GM12801 (cell line): Measurements from ENCODE around the gene GRIK2.

Experiments
- TF ChIP-seq, protein P1 (sequence below): IDR thresholded peaks from one replicate; pipeline ENCODE4 v1.5.1; 2011; ENCODE audit warnings: control low read depth; ENCODE audit not compliant: insufficient read length; ENCODE audit errors: extremely low read depth

GRIK2 gene

DNA sequence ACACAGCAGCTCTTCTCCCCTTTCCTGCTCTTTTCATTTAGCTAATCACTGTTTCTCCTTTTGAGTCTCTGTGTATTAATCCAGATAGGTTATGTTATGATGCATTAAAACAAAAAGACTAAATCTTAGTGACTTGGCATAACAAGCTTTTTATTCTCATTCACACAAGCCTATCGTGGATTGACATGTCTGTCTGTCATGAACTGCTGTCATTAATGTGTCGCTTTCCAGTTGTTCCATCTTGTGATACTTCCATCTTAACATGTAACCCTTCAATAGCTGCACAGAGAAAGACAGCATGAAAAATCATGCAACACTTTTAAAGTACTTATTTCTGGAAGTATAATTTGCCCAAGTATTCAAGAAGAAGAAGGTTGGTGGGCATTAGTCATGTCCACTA lies 128.7 kb downstream of the GRIK2 start:
- TF ChIP-seq, protein P1, sequence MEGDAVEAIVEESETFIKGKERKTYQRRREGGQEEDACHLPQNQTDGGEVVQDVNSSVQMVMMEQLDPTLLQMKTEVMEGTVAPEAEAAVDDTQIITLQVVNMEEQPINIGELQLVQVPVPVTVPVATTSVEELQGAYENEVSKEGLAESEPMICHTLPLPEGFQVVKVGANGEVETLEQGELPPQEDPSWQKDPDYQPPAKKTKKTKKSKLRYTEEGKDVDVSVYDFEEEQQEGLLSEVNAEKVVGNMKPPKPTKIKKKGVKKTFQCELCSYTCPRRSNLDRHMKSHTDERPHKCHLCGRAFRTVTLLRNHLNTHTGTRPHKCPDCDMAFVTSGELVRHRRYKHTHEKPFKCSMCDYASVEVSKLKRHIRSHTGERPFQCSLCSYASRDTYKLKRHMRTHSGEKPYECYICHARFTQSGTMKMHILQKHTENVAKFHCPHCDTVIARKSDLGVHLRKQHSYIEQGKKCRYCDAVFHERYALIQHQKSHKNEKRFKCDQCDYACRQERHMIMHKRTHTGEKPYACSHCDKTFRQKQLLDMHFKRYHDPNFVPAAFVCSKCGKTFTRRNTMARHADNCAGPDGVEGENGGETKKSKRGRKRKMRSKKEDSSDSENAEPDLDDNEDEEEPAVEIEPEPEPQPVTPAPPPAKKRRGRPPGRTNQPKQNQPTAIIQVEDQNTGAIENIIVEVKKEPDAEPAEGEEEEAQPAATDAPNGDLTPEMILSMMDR, result no peak

DNA sequence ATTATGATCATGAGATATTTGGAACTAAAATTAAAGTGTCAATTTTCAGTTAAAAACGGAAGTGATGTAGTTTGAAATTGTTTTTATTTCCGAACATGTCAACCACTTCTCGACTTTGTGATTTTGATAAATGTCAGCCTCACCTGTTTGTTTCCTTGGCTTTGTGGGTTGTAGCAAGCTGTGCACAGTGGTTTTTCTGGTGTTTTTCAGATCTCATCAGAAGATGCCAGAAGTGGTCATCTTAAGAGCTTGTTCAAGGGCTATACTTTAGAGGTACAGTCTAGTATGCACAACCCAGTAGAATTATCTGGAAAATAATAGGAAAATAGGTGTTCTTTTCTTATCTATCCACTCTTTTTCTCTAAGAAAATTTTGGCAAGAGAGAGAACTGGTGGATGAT lies 134.0 kb downstream of the GRIK2 start:
- TF ChIP-seq, protein P1, result no peak

DNA sequence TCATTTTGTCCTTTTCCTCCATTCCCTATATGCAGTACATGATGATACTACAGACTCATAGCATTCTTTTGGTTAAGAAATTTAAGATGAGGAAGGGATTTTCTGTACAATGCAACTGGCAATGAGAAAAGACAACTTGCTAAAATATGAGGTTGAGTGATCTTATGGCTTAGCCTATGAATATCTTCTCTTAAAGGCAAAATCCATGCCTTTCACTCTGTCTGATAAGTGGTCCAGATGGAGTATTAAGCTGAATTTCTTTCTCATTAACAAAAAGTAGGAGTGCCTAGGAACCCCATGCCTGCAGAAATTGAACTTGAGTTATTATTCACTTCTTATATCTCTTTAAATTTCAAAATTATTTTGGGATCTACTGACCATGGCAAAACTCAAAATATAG lies 135.3 kb downstream of the GRIK2 start:
- TF ChIP-seq, protein P1, result no peak

DNA sequence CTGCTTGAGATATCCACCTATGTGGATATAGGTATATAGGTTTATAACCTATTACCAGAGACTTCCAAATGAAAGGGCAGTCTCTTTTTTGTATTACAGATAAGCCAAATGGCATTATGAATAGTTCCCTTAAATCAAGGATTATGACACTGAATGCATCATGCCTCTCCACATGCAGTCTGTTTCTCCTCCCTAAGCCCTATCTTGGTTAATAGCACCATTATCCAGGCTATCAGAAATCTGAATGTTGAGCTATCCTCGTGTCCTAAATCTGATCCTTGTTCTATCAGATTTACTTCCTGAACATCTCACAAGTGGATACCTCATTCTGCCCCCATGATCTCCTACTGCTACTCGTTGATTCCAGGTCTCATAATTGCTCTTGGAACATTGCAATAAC lies 138.0 kb downstream of the GRIK2 start:
- TF ChIP-seq, protein P1, result no peak

DNA sequence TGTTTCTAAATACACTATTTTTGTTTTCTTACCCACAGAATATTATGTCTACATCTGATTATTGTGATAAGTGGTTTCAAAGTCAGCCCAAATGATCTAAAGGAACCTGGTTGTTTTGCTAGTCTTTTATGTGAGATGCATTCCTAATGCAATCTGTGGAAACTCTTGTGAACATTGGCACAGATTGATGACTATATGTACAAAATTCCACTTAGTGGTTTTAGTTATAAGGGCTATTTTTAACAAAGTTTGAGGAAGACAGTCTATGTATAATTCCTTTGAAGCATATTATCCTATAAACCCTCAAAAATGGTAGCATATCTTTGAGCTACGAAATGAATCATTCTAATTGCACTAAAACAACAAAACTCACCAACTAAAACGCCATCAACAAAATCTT lies 140.9 kb downstream of the GRIK2 start:
- TF ChIP-seq, protein P1, result no peak

DNA sequence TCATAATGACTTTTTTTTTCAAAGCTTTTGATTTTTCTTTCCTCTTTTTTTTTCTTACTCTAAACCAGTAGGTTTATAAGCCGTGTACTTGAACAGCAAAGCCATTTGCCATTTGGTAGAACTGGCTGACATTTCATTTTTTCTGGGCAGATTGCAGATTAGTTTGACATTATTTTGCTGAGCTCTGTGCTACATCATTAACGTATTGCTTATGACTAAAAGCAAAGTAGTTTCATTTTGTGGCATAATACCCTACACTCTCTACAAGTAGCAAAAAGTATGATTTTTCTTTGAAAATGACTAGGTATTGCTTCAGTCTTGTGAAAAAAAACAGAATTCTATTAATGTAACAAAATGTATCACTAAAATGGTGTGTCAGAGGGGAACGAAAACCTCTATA lies 141.3 kb downstream of the GRIK2 start:
- TF ChIP-seq, protein P1, result no peak

DNA sequence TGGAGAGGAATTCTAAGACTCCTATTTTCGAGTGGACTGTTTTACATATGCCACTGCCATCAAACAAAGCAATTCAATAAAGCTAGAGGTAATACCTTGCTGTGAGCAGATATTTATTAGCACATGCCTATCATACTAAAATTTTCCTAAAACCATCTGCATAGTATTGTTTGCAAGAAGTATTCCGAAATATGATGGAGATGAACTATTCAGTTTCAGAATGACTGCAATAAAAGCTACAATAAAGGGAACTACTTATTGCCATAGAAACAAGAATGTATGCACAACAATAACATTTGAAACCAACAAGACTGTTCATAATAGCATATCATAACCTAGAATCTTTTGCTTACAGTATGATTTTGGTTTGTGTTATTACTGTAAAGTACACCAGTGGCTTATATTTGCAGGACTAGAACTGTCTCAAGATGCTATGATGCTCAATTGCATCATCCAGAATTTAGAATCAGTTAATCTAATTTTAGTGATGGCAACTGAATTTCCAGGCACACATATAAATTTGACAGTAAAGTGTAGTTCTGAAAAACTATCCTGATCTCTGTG lies 144.3 kb downstream of the GRIK2 start:
- TF ChIP-seq, protein P1, result no peak
